ENCODE results near the gene ITSN1. TPM values are rescaled to one million over a fixed set of nuclear protein-coding genes. Genes with fewer than 3 reads are reported as not detected.

ITSN1 gene
- total RNA-seq, 1 experiment from 2014 or later, result 30.6 TPM

DNA sequence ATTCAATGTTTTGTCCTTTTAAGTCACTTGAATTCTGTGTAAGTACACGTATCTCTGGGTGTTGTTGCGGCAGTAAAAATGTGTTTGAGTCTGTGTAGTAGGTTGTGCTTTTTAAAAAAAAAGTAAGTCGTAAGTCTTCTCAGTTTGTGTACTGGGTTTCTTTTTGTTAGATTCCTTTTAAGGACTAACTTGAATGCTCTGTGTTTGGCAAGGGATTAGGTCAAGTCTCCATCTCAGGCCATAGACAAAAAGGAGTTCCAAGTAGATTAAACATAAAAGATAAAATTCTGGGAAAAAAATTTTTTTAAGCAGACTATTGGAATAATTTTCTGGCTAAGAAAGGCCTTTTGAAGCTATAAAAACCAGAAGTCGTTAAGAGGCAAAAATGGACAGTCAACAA lies 160.2 kb downstream of the ITSN1 start:
- Mint-ChIP-seq H3K4me1 (ENCODE audit: low read depth, unreplicated experiment) (no peaks in the 10 kb centered on the region), H3K4me3 (ENCODE audit: low read depth, unreplicated experiment) (no peak overlapping the region), H3K9me3 (ENCODE audit: low read depth, unreplicated experiment) (no peaks in the 10 kb centered on the region), H3K27me3 (ENCODE audit: unreplicated experiment) (no peaks in the 10 kb centered on the region), H3K36me3 (ENCODE audit: insufficient read depth, unreplicated experiment) (no peaks in the 10 kb centered on the region), H3K27ac (ENCODE audit: unreplicated experiment) (no peak overlapping the region)
- TF ChIP-seq, protein P1, sequence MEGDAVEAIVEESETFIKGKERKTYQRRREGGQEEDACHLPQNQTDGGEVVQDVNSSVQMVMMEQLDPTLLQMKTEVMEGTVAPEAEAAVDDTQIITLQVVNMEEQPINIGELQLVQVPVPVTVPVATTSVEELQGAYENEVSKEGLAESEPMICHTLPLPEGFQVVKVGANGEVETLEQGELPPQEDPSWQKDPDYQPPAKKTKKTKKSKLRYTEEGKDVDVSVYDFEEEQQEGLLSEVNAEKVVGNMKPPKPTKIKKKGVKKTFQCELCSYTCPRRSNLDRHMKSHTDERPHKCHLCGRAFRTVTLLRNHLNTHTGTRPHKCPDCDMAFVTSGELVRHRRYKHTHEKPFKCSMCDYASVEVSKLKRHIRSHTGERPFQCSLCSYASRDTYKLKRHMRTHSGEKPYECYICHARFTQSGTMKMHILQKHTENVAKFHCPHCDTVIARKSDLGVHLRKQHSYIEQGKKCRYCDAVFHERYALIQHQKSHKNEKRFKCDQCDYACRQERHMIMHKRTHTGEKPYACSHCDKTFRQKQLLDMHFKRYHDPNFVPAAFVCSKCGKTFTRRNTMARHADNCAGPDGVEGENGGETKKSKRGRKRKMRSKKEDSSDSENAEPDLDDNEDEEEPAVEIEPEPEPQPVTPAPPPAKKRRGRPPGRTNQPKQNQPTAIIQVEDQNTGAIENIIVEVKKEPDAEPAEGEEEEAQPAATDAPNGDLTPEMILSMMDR (IDR thresholded peaks at IDR 0.05; ENCODE audit: unreplicated experiment), result no peak
- no TSS peak for BruUV-seq (replicated peaks)
- no peak for DNase-seq
- intact Hi-C loops (cut with micrococcal nuclease; ENCODE audit: unreplicated experiment), result no loop called here
- CTCF ChIA-PET, result interaction anchor here (0.7 kb wide), 1 partner anchor 258 kb away, joined by 3 read pairs; no protein-coding TSS in a partner anchor

DNA sequence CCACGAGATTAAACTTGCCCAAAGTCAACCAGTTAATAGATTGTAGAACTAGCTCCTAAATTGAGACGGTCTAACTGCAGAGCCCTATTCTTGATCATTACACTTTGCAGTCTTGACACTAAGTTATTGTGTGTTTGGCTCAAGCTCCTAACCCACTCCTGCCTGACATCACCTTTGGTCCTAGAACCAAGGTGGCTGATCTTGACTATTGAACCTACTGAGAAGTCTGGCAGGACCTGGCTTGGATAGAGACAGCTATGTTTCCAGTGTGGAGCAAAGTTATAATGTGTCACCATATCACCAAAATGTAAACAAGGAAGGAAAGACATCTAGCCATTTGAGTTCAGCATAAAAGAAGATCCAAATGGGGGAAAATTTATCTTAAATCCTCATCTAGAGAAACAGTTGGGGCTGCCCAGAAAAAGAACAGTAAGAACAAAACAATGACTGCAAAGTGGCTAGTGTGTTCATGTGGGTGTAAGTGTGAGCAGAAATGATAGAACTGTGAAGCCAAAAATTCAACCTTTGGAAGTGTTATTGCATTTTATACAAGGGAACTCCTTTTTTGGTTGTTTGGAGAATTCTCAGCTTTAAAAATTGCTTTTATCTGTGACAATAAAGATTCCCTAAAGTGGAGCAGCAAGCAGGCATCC lies 166.5 kb downstream of the ITSN1 start:
- Mint-ChIP-seq H3K27me3 (ENCODE audit: unreplicated experiment) (no peaks in the 10 kb centered on the region), H3K9me3 (ENCODE audit: low read depth, unreplicated experiment) (no peaks in the 10 kb centered on the region), H3K27ac (ENCODE audit: unreplicated experiment) (no peak overlapping the region), H3K36me3 (ENCODE audit: insufficient read depth, unreplicated experiment) (no peaks in the 10 kb centered on the region), H3K4me3 (ENCODE audit: low read depth, unreplicated experiment) (no peak overlapping the region), H3K4me1 (ENCODE audit: low read depth, unreplicated experiment) (no peaks in the 10 kb centered on the region)
- TF ChIP-seq, protein P1 (IDR thresholded peaks at IDR 0.05; ENCODE audit: unreplicated experiment), result no peak
- no TSS peak for BruUV-seq (replicated peaks)
- no peak for DNase-seq
- intact Hi-C loops (cut with micrococcal nuclease; ENCODE audit: unreplicated experiment), result no loop called here
- CTCF ChIA-PET, result no interaction called here

DNA sequence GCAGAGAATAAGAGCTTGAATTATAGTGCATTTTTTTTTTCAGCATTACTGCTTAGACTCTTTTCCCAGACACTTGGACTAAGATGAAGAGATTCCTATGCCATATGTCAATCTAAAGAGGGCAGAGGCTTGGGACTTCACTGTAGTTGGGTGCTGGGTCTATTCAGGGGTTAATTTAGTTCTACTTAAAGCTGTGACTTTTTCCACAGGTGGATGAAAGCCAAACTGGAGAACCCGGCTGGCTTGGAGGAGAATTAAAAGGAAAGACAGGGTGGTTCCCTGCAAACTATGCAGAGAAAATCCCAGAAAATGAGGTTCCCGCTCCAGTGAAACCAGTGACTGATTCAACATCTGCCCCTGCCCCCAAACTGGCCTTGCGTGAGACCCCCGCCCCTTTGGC lies 168.5 kb downstream of the ITSN1 start:
- no peaks in the 10 kb centered on the region for H3K9me3 Mint-ChIP-seq (ENCODE audit: low read depth, unreplicated experiment)
- no peaks in the 10 kb centered on the region for H3K36me3 Mint-ChIP-seq (ENCODE audit: insufficient read depth, unreplicated experiment)
- no peaks in the 10 kb centered on the region for H3K4me1 Mint-ChIP-seq (ENCODE audit: low read depth, unreplicated experiment)
- DNase-seq, result no peak
- no peak overlapping the region for H3K4me3 Mint-ChIP-seq (ENCODE audit: low read depth, unreplicated experiment)
- CTCF ChIA-PET, result no interaction called here
- no TSS peak for BruUV-seq (replicated peaks)
- H3K27me3 Mint-ChIP-seq (ENCODE audit: unreplicated experiment), result no peaks in the 10 kb centered on the region
- TF ChIP-seq, protein P1 (IDR thresholded peaks at IDR 0.05; ENCODE audit: unreplicated experiment), result no peak
- no peak overlapping the region for H3K27ac Mint-ChIP-seq (ENCODE audit: unreplicated experiment)
- intact Hi-C loops (cut with micrococcal nuclease; ENCODE audit: unreplicated experiment), result no loop called here

DNA sequence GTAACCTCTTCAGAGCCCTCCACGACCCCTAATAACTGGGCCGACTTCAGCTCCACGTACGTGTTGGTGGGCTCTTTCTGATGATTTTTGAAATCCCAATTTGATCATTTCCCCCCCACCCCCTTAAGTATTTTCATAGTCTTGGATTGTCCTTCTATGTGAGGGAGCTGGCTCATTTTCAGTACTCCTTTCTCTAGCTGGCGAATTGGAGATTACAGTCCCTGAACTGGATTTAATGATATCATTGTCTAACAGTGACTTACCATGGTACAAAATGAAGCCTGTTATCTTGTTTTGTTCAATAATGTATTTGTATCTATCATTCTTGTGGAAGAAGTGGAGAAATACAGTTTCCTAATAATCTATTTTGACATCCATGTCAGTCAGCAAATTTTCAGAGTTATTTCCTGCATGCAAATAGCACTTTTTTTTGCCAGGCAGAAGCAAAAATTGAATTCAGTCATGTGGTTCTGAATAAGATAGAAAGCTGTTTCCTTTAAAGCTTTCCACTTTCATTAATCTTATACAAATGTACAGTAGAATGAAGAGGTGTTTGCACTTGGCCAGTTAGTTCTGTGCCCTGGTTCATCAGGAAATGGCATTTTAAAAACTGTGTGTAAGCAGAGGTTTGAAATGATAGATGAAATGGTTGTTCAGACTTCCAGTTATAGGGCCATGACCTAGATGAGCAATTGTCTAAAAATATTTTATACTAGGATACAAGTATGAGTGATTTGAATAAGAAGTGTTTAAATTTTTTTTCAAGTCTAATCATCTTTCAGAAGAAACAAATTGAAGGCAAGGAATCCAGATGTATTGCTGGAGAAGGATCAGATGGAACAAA lies 169.1 kb downstream of the ITSN1 start:
- DNase-seq, result no peak
- Mint-ChIP-seq H3K27ac (ENCODE audit: unreplicated experiment) (no peak overlapping the region), H3K36me3 (ENCODE audit: insufficient read depth, unreplicated experiment) (no peaks in the 10 kb centered on the region), H3K4me3 (ENCODE audit: low read depth, unreplicated experiment) (no peak overlapping the region), H3K4me1 (ENCODE audit: low read depth, unreplicated experiment) (no peaks in the 10 kb centered on the region), H3K27me3 (ENCODE audit: unreplicated experiment) (no peaks in the 10 kb centered on the region), H3K9me3 (ENCODE audit: low read depth, unreplicated experiment) (no peaks in the 10 kb centered on the region)
- intact Hi-C loops (cut with micrococcal nuclease; ENCODE audit: unreplicated experiment), result no loop called here
- CTCF ChIA-PET, result no interaction called here
- TF ChIP-seq, protein P1 (IDR thresholded peaks at IDR 0.05; ENCODE audit: unreplicated experiment), result no peak
- BruUV-seq (replicated peaks), result no TSS peak
